Frontal cortex (tissue), 4 donors: Measurements from ENCODE around the gene CBX6. TPM values are rescaled to one million over a fixed set of nuclear protein-coding genes. Genes with fewer than 3 reads are reported as not detected.

ENCODE experiments used
- DNase-seq, 2 donors: peaks; one replicate each; pipeline ENCODE4 v3.0.0; 2012; ENCODE audit warnings: low spot score in 2 of 2
- FAIRE-seq: peaks from 2 replicates; lab custom pipeline; 2012; peaks lifted over from hg19 to GRCh38; lab: Jason Lieb, UNC
- total RNA-seq: library from RNA; depleted of rRNA; stranded (reverse); fragments of >200 nt; gene quantifications from one replicate; pipeline ENCODE4 v1.2.3, GENCODE V29; 2014
- donor health status: control.
- donor health status: control.
- donor health status: control.

The CBX6 gene
- total RNA-seq, 1 donor from 2014 or later: 30.2 TPM

GRCh38 chr22:38843657-38844314 is 28.2 kb downstream of the CBX6 start, which contains the start of gene NPTXR:
Gene NPTXR, minus strand, starts transcription at chr22:38844028.
- FAIRE-seq (no peak), DNase-seq (peak; percentile 84 to 90)

- FAIRE-seq (no peak), DNase-seq (peak; percentile 72 to 79)
Observed at GRCh38 chr22:38843201-38843656, 28.8 kb downstream of the CBX6 start.

GRCh38 chr22:38842512-38843200 is 29.4 kb downstream of the CBX6 start:
- FAIRE-seq: no peak

DNA sequence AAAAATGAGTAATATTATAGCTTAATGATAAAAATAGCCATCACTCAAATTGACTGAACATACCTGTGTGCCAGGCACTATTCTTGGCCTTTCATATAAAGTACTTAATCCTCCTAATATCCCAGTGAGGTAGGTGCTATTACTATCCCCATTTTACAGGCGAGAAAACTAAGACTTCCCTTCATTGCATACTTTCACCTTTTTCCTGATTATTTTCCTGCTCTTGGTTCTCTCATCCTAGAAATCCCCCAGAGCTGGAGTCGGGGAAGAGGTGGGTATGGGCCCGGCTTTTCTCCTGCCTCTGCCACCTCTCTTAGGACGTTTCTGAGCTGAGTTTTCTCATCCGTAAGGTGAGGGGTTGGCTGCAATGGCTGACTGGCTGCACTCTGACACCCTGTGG is 30.4 kb downstream of the CBX6 start:
- FAIRE-seq (no peak), DNase-seq (no peak)

More at GRCh38 chr22:38842512-38843200, 29.4 kb downstream of the CBX6 start:
- no peak for DNase-seq

DNA sequence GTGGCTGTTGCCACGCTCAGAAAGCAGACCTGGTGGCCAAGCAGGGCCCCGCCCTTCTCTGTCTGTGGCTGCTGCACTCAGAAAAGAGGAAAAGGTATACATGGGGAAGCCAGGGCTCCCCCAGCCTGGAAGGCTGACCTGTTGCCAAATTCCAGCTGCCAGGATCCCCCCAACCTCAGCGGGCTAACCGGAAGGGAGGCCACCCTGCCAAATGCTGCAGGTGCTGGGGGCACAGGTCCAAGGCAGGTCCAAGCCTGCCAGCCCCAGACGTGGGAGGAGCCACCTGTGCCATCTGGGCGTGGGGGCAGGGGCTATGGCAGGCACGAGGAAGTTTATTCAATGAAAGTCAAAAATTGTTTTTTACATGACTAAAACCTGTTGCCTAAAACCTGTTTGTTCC is 30.8 kb downstream of the CBX6 start:
- DNase-seq: no peak

GRCh38 chr22:38840129-38840528 is 31.9 kb downstream of the CBX6 start:
- no peak for DNase-seq
- FAIRE-seq: no peak

More for the DNA sequence above, 30.8 kb downstream of the CBX6 start:
- no peak for FAIRE-seq

GRCh38 chr22:38839686-38840085 is 32.3 kb downstream of the CBX6 start:
- no peak for DNase-seq

DNA sequence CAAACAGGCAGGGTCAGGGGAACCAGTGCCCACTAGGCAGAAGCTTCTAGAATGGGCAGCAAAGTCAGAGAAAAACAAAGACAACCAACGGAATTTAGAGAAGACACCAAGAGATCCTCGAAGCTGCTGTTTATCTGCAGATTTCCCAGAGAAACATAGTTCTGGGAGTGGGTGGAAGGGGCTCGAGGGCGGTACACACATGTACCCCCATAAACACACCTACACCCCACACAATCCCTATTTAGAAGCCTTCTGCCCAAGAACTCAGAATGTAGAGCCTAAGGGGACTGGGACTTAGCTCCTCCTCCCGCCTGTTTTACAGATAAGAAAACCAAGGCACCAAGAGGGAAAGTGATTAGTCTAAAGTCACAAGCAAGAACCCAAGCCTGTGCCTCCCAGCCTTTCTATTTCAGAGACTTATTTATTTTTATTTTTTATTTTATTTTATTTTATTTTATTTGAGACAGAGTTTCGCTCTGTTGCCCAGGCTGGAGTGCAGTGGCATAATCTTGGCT is 34.5 kb downstream of the CBX6 start:
- FAIRE-seq: no peak
- DNase-seq: no peak

More at GRCh38 chr22:38839686-38840085, 32.3 kb downstream of the CBX6 start:
- no peak for FAIRE-seq

GRCh38 chr22:38835888-38836301 is 36.1 kb downstream of the CBX6 start:
- FAIRE-seq (no peak), DNase-seq (no peak)

- FAIRE-seq (no peak), DNase-seq (no peak)
Observed at GRCh38 chr22:38834991-38835390, 37.0 kb downstream of the CBX6 start.

GRCh38 chr22:38834215-38834953 is 37.6 kb downstream of the CBX6 start:
- no peak for DNase-seq

DNA sequence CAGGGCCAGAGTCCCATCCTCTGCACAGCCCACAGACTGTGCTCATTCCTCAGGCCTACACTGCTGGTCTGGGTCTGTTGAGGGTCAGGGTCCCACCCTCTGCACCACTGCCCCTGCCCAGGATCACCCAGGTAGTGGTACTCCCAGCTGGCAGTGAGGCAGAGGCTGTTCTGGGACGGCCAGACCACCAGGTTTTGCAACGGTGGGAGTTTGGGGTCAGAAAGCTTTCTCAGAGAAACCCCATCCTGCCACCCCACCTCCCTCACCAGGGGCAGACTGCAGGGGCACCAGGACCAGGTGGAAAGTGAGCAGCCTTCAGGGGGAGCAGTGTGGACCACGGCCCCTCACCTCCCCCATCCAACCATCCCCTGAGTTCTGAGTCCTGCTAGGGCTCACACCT is 39.0 kb downstream of the CBX6 start:
- no peak for DNase-seq
- FAIRE-seq: no peak

More at GRCh38 chr22:38834215-38834953, 37.6 kb downstream of the CBX6 start:
- FAIRE-seq: no peak

GRCh38 chr22:38832005-38832978 is 39.7 kb downstream of the CBX6 start:
- no peak for FAIRE-seq
- DNase-seq: peak in 1 of 2 donors; percentile 44

DNA sequence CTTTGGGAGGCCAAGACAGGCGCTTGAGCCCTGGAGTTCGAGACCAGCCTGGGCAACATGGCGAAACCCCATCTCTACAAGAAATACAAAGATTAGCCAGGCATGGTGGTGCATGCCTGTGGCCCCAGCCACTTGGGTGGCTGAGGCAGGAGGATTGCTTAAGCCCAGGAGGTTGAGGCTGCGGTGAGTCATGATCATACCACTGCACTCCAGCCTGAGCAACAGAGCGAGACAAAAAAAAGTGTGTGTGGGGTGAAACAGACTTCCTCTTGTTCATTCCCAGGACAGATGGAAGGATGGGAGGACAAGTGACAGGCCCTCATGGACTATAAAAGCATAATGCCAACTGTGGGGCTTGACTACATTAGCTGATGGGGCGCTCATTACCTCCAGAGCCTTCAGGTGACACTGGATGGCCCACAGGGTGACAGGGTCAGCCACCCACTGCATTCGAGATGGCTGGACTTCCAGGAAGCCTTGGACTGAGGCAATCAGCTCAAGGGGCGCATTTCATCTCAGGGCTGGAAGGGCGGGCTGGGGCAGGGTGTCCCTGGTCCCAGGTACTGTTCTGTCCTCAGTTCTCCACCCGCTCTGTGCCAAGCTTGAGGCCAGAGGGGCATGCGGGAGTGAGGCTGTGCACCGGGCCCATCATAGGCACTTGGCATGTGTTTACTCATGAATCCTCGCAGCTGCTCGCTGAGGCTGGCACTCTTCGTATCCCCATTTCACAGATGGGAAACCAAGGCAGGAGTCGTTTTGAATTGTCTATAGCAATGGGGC is 40.7 kb downstream of the CBX6 start:
- DNase-seq (no peak), FAIRE-seq (no peak)

- no peak for DNase-seq
- FAIRE-seq: no peak
Observed at GRCh38 chr22:38830845-38831108, 41.2 kb downstream of the CBX6 start.

GRCh38 chr22:38830026-38830844 is 41.8 kb downstream of the CBX6 start:
- DNase-seq (no peak), FAIRE-seq (no peak)

DNA sequence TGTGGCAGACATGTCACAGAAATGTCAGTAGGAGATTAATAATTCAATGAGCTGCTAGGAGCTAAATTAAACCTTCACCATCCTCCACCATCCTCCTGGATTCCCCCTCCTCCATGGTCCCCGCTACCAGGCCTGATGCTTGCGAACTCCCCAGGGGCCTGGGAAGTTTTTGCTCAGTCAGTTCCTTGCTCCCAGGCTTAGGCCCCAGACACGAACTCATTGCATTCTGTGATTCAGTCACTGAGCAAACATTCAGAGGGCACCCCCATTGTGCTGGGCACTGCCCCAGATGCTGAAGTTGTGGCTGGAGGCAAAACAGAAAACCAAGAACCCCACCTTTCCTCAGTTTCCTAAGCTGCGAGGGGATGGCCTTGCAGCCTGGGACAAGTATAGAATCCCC is 42.5 kb downstream of the CBX6 start:
- DNase-seq (no peak), FAIRE-seq (no peak)
